ENCODE results near the gene DLGAP1. TPM values are rescaled to one million over a fixed set of nuclear protein-coding genes. Genes with fewer than 3 reads are reported as not detected.

DLGAP1 gene
- total RNA-seq, 1 donor from 2014 or later: 0.86 TPM

GRCh38 chr18:3468066-3468705 is 986.9 kb downstream of the DLGAP1 start:
- intact Hi-C loops (cut with micrococcal nuclease): no loop called here

DNA sequence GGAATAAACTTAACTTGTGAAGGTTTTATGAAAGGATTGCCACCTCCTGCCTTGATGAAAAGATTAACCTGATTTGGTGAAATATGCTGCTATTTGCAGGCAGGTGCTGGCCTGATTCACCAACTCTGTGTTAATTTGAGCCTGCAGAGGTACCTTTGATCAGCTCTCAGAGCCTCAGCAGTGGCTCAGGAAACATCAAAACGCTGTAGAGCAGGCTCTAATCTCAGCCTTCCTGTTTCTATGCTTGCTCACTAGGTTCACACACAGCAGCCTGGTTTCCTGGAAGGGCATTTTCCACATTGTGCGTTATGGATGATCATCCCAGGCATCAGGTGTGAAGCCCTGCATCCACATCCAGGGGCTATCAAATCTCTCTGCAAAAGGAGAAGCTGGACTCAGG is 988.2 kb downstream of the DLGAP1 start:
- intact Hi-C loops (cut with micrococcal nuclease): no loop called here

- intact Hi-C loops (cut with micrococcal nuclease): no loop called here
Measured at GRCh38 chr18:3466045-3466444, 989.1 kb downstream of the DLGAP1 start.

- intact Hi-C loops (cut with micrococcal nuclease): no loop called here
Measured at GRCh38 chr18:3463051-3463450, 992.1 kb downstream of the DLGAP1 start.

DNA sequence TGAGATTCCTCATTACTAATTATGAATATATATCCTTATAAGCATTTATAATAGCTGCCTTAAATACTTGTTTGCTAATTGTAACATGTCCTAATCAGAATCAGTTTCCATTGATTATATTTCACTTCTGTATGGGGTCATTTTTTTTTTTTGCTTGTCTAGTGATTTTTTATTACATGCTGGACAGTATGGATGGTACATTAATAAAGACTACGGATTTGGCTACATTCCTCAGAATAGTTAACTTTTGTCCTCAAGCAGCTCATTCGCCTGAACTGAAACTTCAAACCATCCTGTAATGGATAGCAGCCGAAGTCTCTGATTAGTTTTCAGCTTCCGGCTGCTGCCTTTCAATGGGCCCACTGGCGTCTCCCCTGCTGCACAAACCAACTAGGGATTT is 993.4 kb downstream of the DLGAP1 start:
- intact Hi-C loops (cut with micrococcal nuclease): no loop called here

GRCh38 chr18:3460823-3461398 is 994.2 kb downstream of the DLGAP1 start:
- intact Hi-C loops (cut with micrococcal nuclease): no loop called here

GRCh38 chr18:3458952-3459853 is 995.9 kb downstream of the DLGAP1 start:
- intact Hi-C loops (cut with micrococcal nuclease): loop anchor here (10.0 kb wide), 1 partner anchor 536 kb away; no protein-coding TSS in a partner anchor

- intact Hi-C loops (cut with micrococcal nuclease): loop anchor here (10.0 kb wide), 1 partner anchor 536 kb away; no protein-coding TSS in a partner anchor
Measured at GRCh38 chr18:3458378-3458777, 996.7 kb downstream of the DLGAP1 start.

DNA sequence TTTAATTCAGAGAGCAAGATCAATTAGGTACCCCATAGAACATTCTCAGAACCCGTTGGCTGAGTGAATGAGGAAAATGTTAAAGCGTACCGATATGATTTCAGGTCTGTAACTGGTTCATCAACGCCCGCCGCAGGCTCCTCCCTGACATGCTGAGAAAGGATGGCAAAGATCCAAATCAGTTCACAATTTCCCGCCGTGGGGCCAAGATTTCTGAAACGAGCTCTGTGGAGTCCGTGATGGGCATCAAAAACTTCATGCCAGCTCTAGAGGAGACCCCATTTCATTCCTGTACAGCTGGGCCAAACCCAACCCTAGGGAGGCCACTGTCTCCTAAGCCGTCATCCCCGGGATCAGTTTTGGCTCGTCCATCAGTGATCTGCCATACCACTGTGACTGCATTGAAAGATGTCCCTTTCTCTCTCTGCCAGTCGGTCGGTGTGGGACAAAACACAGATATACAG is 997.8 kb downstream of the DLGAP1 start:
- intact Hi-C loops (cut with micrococcal nuclease): loop anchor here (10.0 kb wide), 1 partner anchor 538 kb away; no protein-coding TSS in a partner anchor

DNA sequence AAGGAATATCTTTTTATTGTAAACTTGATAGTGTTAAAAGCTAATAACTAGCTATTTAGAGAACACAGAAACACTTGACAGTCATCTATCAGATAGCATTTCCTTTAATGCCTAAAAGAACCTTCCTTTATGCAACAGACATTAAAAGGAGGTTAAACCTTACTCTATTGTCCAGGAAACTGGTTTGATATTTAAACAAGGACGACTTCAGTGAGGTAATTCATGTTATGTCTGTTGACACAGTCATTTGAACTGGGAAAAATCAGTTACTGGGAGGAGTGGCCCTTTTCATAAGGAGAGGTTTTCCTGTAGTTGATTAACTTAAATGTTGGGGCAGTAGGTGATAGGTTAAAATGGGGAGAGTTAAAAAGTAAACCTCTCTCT is 998.4 kb downstream of the DLGAP1 start:
- intact Hi-C loops (cut with micrococcal nuclease): loop anchor here (10.0 kb wide), 1 partner anchor 538 kb away; no protein-coding TSS in a partner anchor

DNA sequence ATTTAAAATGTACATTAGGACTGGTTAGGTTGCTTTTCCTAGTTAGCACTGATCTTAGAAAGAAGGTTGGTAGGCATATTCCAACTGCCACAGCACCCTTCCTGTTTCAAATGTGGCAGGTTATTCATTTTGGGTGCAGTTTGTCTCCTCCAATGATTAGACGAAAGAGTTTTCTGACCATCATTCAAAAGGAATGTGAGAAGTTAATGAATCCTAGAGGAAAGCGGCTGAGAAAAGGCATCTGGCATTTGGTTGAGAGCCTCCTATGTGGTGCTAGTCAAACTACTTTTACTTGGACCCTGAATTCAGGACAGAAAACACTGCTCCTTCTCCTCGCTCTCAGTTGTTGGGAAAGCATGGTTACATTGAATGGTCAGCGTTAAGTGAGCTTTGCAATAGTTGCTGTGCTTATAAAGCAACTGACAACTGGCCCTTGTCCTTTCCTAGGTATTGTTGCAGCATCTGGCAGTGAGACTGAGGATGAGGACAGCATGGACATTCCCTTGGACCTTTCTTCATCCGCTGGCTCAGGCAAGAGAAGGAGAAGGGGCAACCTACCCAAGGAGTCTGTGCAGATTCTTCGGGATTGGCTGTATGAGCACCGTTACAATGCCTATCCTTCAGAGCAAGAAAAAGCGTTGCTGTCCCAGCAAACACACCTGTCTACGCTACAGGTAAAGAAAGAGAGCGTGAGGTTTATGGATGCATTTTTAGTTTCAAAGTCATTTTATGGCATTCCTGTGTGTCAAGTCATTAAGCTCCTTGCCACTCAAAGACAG is 999.0 kb downstream of the DLGAP1 start:
- intact Hi-C loops (cut with micrococcal nuclease): loop anchor here (2.0 to 10.0 kb wide), 2 partner anchors 131 to 539 kb away; no protein-coding TSS in a partner anchor

DNA sequence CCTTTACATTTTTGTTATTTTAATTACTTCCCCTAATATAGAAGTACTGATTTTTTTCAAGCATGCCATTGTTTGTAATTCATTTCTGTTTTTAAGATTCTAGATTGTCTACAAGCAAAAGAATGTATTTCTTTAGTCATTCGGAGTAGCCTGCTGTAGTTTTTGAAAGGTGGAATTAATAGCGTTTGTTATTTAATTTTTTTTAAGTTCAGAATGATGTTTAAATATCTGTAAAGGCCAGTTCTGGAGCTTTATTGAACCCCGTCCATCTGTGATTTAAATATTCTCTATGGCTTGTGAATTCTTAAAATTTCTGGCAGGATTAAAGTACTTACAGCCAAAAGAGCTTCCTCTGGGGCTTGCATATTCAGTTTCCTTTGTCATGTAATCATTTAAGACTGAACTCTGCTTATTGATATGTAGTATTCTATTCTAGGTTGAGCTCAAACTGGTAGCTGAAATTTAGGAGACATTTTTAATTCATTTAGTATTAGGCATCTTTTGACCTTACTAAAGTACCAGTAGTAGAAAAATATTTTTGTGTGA is 999.9 kb downstream of the DLGAP1 start:
- intact Hi-C loops (cut with micrococcal nuclease): loop anchor here (2.0 to 10.0 kb wide), 2 partner anchors 130 to 540 kb away; no protein-coding TSS in a partner anchor

DNA sequence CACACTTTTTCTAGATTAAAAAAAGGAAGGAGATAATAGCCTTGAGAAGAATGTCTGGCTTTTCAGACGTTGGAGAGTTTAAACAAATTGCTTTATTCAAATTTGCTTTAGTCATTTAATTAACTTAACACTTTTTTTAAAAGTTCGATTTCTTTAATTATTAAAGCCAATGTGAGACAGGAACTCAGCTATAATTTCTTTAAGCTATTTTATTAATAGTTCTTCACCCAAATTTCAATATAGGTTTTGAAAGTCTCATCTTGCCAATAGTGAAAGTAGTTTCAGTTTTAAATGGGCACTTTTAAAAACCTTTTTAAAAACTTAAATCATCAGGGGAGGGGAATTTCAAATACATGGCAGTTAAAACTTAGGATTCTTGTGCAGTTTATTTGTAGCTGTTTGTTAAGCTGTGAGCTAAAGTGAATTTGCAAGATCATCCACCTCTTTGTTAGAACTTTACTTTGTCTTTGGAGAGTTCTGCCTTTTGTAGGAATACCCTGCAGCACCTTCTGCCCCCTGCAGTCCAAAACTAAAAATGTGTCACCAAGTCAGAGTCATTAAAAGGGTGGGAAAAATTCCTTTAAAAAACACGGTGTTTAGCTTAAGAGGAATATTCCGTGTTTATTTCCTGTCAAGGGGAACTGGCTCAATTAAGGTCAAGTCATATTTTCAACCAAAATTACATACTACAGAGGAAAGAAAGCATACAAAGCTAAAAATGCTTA is 1000.6 kb downstream of the DLGAP1 start:
- intact Hi-C loops (cut with micrococcal nuclease): loop anchor here (1.0 to 10.0 kb wide), 11 partner anchors 74 to 1783 kb away; no protein-coding TSS in a partner anchor

- intact Hi-C loops (cut with micrococcal nuclease): loop anchor here (1.0 to 10.0 kb wide), 11 partner anchors 73 to 1784 kb away; no protein-coding TSS in a partner anchor
Measured at GRCh38 chr18:3453540-3454364, 1001.4 kb downstream of the DLGAP1 start.

DNA sequence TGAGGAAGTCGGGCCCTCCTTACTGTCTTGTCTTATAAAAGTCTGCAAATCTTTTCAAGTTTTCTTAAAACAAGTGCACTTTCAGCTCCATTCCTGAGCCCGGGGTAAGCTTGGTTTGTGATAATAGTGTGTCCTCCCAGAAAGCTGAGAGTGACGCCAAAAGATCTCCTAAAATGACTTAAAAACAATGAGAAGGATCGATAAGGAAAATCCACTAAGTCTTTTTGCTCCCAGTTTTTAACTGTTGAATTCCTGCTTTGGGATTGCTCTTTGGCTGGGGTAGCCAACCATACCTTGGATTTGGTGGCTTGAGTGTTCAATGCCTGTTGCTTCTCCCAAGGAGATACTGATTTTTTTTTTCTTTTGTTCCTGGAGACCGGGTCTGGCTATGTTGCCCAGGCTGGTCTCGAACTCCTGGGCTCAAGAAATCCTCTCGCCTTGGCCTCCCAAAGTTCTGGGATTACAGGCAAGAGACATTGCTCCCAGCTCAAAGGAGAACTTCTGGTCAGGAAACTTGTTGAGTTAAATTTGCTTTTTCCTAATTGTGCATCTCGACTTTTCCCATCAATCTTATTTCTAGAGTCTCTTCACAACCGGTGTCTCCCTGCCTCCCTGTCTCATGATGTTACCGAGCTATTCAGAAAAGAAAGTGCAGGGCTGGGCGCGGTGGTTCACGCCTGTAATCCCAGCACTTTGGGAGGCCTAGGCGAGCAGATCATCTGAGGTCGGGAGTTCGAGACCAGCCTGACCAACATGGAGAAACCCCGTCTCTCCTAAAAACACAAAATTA is 1002.2 kb downstream of the DLGAP1 start:
- intact Hi-C loops (cut with micrococcal nuclease): loop anchor here (5.0 to 10.0 kb wide), 2 partner anchors 542 to 1784 kb away; no protein-coding TSS in a partner anchor

- intact Hi-C loops (cut with micrococcal nuclease): loop anchor here (1.0 to 10.0 kb wide), 4 partner anchors 439 to 1785 kb away; partner anchors contain the start of gene LPIN2
Measured at GRCh38 chr18:3451989-3452749, 1002.9 kb downstream of the DLGAP1 start.
